DND-41 (cell line): ENCODE results near the gene ASB18.

Source experiments
- ATAC-seq: fragments of 200-7000 bp; cut with Tn5 transposase; 3 replicates; pipeline ENCODE4 v1.9.1; 2021; ENCODE audit warnings: low read depth; ENCODE audit not compliant: insufficient read depth
- DNase-seq: peaks from one replicate; pipeline ENCODE4 v3.0.0-alpha.2; 2020
- H2AFZ ChIP-seq: 2 replicates; pipeline ENCODE4 v1.6.0; 2012; ENCODE audit warnings: low read depth, low read length
- H3K27ac ChIP-seq: 2 replicates; pipeline ENCODE4 v1.5.1; 2012; ENCODE audit warnings: low read length, inconsistent platforms
- H3K27me3 ChIP-seq: fragments of 200-600 bp; sonication (generic); 2 replicates; pipeline ENCODE4 v1.6.0; 2012; ENCODE audit warnings: low read length, mild to moderate bottlenecking, inconsistent platforms; ENCODE audit not compliant: insufficient read depth, poor library complexity
- H3K36me3 ChIP-seq: 2 replicates; pipeline ENCODE4 v1.5.1; 2012; ENCODE audit warnings: low read length, inconsistent platforms; ENCODE audit not compliant: insufficient read depth
- H3K4me1 ChIP-seq: 2 replicates; pipeline ENCODE4 v1.5.1; 2012; ENCODE audit warnings: mild to moderate bottlenecking, low read length; ENCODE audit not compliant: insufficient read depth
- H3K4me2 ChIP-seq: 2 replicates; pipeline ENCODE4 v1.6.0; 2012; ENCODE audit warnings: mild to moderate bottlenecking, moderate library complexity, low read length, inconsistent platforms; ENCODE audit not compliant: insufficient read depth
- H3K4me3 ChIP-seq, 2 experiments: fragments of 200-600 bp in 1 of 2; shearing (Covaris generic) in 1 of 2; 2 replicates each; pipeline ENCODE4 v1.5.1; 2012 to 2016; ENCODE audit warnings: inconsistent platforms in 2 of 2, low read length in 2 of 2, mild to moderate bottlenecking in 2 of 2, low read depth in 1 of 2, moderate library complexity in 1 of 2
- H3K79me2 ChIP-seq: 2 replicates; pipeline ENCODE4 v1.6.0; 2012; ENCODE audit warnings: low read length, inconsistent platforms; ENCODE audit not compliant: insufficient read depth
- H3K9ac ChIP-seq: 2 replicates; pipeline ENCODE4 v1.6.0; 2012; ENCODE audit warnings: low read depth, mild to moderate bottlenecking, inconsistent platforms, low read length, moderate library complexity
- H3K9me3 ChIP-seq: 2 replicates; pipeline ENCODE4 v1.5.1; 2012; ENCODE audit warnings: low read length, moderate library complexity, mild to moderate bottlenecking, inconsistent platforms; ENCODE audit not compliant: insufficient read depth, severe bottlenecking
- H4K20me1 ChIP-seq: 2 replicates; pipeline ENCODE4 v1.6.0; 2012; ENCODE audit warnings: low read length; ENCODE audit not compliant: insufficient read depth
- EZH2 ChIP-seq: IDR thresholded peaks from 3 replicates; pipeline ENCODE4 v1.6.1; 2012; ENCODE audit warnings: borderline replicate concordance, low read depth, mild to moderate bottlenecking, moderate library complexity, low read length, inconsistent platforms; ENCODE audit not compliant: severe bottlenecking
- TF ChIP-seq, protein P1 (sequence below): IDR thresholded peaks from 2 replicates; pipeline ENCODE4 v1.5.1; 2012; ENCODE audit warnings: borderline replicate concordance, low read length, moderate library complexity, mild to moderate bottlenecking; ENCODE audit not compliant: poor library complexity, severe bottlenecking; ENCODE audit errors: extremely low read depth

Gene ASB18

DNA sequence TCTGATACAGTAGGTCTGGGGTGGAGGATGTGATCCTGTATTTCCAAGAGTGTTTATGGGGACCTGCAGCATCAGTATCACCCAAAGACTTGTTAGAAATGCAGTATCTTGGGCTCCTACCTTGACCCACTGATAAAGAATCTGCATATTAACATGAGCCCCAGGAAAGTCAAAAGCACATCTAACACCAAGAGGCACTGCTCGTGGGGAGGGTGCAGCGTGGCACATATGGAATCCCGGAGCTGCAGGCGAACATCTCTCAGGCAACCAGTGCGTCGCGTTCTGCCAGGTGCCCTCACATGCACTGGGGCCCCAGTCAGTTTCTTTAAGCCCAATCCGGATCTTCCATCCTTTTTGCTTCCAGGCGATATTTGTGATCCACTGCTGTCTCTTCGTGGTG lies 41.3 kb upstream of the ASB18 start:
- H3K4me3 ChIP-seq = no peak overlapping the region
- TF ChIP-seq, protein P1, sequence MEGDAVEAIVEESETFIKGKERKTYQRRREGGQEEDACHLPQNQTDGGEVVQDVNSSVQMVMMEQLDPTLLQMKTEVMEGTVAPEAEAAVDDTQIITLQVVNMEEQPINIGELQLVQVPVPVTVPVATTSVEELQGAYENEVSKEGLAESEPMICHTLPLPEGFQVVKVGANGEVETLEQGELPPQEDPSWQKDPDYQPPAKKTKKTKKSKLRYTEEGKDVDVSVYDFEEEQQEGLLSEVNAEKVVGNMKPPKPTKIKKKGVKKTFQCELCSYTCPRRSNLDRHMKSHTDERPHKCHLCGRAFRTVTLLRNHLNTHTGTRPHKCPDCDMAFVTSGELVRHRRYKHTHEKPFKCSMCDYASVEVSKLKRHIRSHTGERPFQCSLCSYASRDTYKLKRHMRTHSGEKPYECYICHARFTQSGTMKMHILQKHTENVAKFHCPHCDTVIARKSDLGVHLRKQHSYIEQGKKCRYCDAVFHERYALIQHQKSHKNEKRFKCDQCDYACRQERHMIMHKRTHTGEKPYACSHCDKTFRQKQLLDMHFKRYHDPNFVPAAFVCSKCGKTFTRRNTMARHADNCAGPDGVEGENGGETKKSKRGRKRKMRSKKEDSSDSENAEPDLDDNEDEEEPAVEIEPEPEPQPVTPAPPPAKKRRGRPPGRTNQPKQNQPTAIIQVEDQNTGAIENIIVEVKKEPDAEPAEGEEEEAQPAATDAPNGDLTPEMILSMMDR = no peak
- TF ChIP-seq EZH2 = no peak
- ATAC-seq (no peak), DNase-seq (no peak)
- H3K36me3 ChIP-seq = no peaks in the 10 kb centered on the region
- H3K9me3 ChIP-seq = no peaks in the 10 kb centered on the region
- no peak overlapping the region for H2AFZ ChIP-seq
- H3K9ac ChIP-seq = no peak overlapping the region
- no peaks in the 10 kb centered on the region for H3K27me3 ChIP-seq
- no peak overlapping the region for H3K4me2 ChIP-seq
- no peak overlapping the region for H3K27ac ChIP-seq
- no peaks in the 10 kb centered on the region for H3K79me2 ChIP-seq
- H4K20me1 ChIP-seq = no peaks in the 10 kb centered on the region
- H3K4me1 ChIP-seq = no peaks in the 10 kb centered on the region

GRCh38 chr2:236303935-236304334 lies 39.7 kb upstream of the ASB18 start:
- TF ChIP-seq, protein P1 = no peak
- TF ChIP-seq EZH2 = no peak

GRCh38 chr2:236302555-236302954 lies 38.3 kb upstream of the ASB18 start:
- H3K9ac ChIP-seq = no peak overlapping the region
- H4K20me1 ChIP-seq = no peaks in the 10 kb centered on the region
- H3K79me2 ChIP-seq = no peaks in the 10 kb centered on the region
- H3K4me1 ChIP-seq = no peaks in the 10 kb centered on the region
- no peaks in the 10 kb centered on the region for H3K9me3 ChIP-seq
- H3K27ac ChIP-seq = no peak overlapping the region
- ATAC-seq (no peak), DNase-seq (no peak)
- no peaks in the 10 kb centered on the region for H3K27me3 ChIP-seq
- no peaks in the 10 kb centered on the region for H3K36me3 ChIP-seq
- H3K4me3 ChIP-seq = no peak overlapping the region
- H3K4me2 ChIP-seq = no peak overlapping the region
- H2AFZ ChIP-seq = no peak overlapping the region
- TF ChIP-seq, protein P1 = no peak
- no peak for TF ChIP-seq EZH2

More at GRCh38 chr2:236303935-236304334, 39.7 kb upstream of the ASB18 start:
- Histone ChIP-seq H3K27me3 (no peaks in the 10 kb centered on the region), H3K36me3 (no peaks in the 10 kb centered on the region), H3K27ac (no peak overlapping the region), H3K79me2 (no peaks in the 10 kb centered on the region), H3K4me2 (no peak overlapping the region), H3K9me3 (no peaks in the 10 kb centered on the region), H3K4me1 (no peaks in the 10 kb centered on the region), H4K20me1 (no peaks in the 10 kb centered on the region), H3K4me3 (no peak overlapping the region), H2AFZ (no peak overlapping the region), H3K9ac (no peak overlapping the region)
- no peak for DNase-seq
- ATAC-seq = no peak
